ENCODE results near the gene SIDT2. TPM values are rescaled to one million over a fixed set of nuclear protein-coding genes. Genes with fewer than 3 reads are reported as not detected.
"Not testable (repeated sequence)": the region's sequence is repeated elsewhere in the genome, so short reads cannot be mapped to it uniquely, and the experiment has no call there.

Gene SIDT2
- total RNA-seq, 3 donors from 2014 or later: 69.8 to 76.3 (median 71.4) TPM

GRCh38 chr11:117205211-117205818 is 26.8 kb downstream of the SIDT2 start:
- Histone ChIP-seq H3K4me1 (ENCODE audit: low read depth) (no peaks in the 10 kb centered on the region), H3K36me3 (ENCODE audit: low read depth) (no peaks in the 10 kb centered on the region), H3K9me3 (no peaks in the 10 kb centered on the region), H3K4me3 (no peak overlapping the region)
- intact Hi-C loops (cut with DNase I, micrococcal nuclease): loop anchor here in 1 of 2 donors (5.0 kb wide), 1 partner anchor 73 kb away; no protein-coding TSS in a partner anchor
- ATAC-seq: no peak
- peak in 1 of 3 donors; percentile 25 for DNase-seq
- no peak for TF ChIP-seq CTCF (IDR thresholded peaks at IDR 0.05)

- ATAC-seq; H3K36me3 ChIP-seq (ENCODE audit: low read depth); H3K4me1 ChIP-seq (ENCODE audit: low read depth); H3K9me3 ChIP-seq; H3K4me3 ChIP-seq: not testable (repeated sequence)
- intact Hi-C loops (cut with DNase I, micrococcal nuclease): loop anchor here in 1 of 2 donors (5.0 kb wide), 1 partner anchor 74 kb away; no protein-coding TSS in a partner anchor
- DNase-seq: peak in 1 of 3 donors; percentile 17
These were observed 27.6 kb downstream of the SIDT2 start for GRCh38 chr11:117206111-117206510.

GRCh38 chr11:117206859-117207258 is 28.3 kb downstream of the SIDT2 start:
- H3K36me3 ChIP-seq (ENCODE audit: low read depth): not testable (repeated sequence)
- peak; percentile 25 for ATAC-seq

GRCh38 chr11:117207481-117207880 is 28.9 kb downstream of the SIDT2 start:
- H3K4me1 ChIP-seq (ENCODE audit: low read depth); H3K4me3 ChIP-seq; H3K36me3 ChIP-seq (ENCODE audit: low read depth); H3K9me3 ChIP-seq; ATAC-seq; DNase-seq: not testable (repeated sequence)
- intact Hi-C loops (cut with DNase I, micrococcal nuclease): loop anchor here in 1 of 2 donors (5.0 kb wide), 1 partner anchor 75 kb away; no protein-coding TSS in a partner anchor

More at GRCh38 chr11:117206859-117207258, 28.3 kb downstream of the SIDT2 start:
- DNase-seq: peak in 1 of 3 donors; percentile 44
- H3K4me1 ChIP-seq (ENCODE audit: low read depth); H3K4me3 ChIP-seq; H3K9me3 ChIP-seq: not testable (repeated sequence)
- intact Hi-C loops (cut with DNase I, micrococcal nuclease): loop anchor here in 1 of 2 donors (5.0 kb wide), 1 partner anchor 75 kb away; no protein-coding TSS in a partner anchor

GRCh38 chr11:117208710-117209109 is 30.2 kb downstream of the SIDT2 start:
- peak in 2 of 3 donors; percentile 27 to 56 for DNase-seq
- intact Hi-C loops (cut with DNase I, micrococcal nuclease): loop anchor here in 1 of 2 donors (5.0 kb wide), 1 partner anchor 76 kb away; no protein-coding TSS in a partner anchor

GRCh38 chr11:117209351-117210125 is 31.0 kb downstream of the SIDT2 start:
- intact Hi-C loops (cut with DNase I, micrococcal nuclease): loop anchor here in 1 of 2 donors (5.0 kb wide), 1 partner anchor 77 kb away; no protein-coding TSS in a partner anchor
- H3K36me3 ChIP-seq (ENCODE audit: low read depth); DNase-seq; ATAC-seq; H3K4me3 ChIP-seq; H3K4me1 ChIP-seq (ENCODE audit: low read depth); H3K9me3 ChIP-seq: not testable (repeated sequence)

More at GRCh38 chr11:117208710-117209109, 30.2 kb downstream of the SIDT2 start:
- H3K9me3 ChIP-seq; H3K4me1 ChIP-seq (ENCODE audit: low read depth); H3K4me3 ChIP-seq; ATAC-seq; H3K36me3 ChIP-seq (ENCODE audit: low read depth): not testable (repeated sequence)

GRCh38 chr11:117210620-117211019 is 32.1 kb downstream of the SIDT2 start:
- intact Hi-C loops (cut with DNase I, micrococcal nuclease): no loop called here
- Histone ChIP-seq H3K4me3 (no peak overlapping the region), H3K36me3 (ENCODE audit: low read depth) (no peaks in the 10 kb centered on the region)

More at GRCh38 chr11:117210620-117211019, 32.1 kb downstream of the SIDT2 start:
- DNase-seq: no peak
- TF ChIP-seq CTCF (IDR thresholded peaks at IDR 0.05): no peak
- no peaks in the 10 kb centered on the region for H3K4me1 ChIP-seq (ENCODE audit: low read depth)
- H3K9me3 ChIP-seq: no peaks in the 10 kb centered on the region
- ATAC-seq: no peak
